ENCODE results near the gene LGALS3BP. TPM values are rescaled to one million over a fixed set of nuclear protein-coding genes. Genes with fewer than 3 reads are reported as not detected.

LGALS3BP gene
- total and polyA plus RNA-seq, 2 of the 13 experiments (the other 11 are each of a cell fraction or from before 2014, with no cell fraction given): 137 to 332 TPM

DNA sequence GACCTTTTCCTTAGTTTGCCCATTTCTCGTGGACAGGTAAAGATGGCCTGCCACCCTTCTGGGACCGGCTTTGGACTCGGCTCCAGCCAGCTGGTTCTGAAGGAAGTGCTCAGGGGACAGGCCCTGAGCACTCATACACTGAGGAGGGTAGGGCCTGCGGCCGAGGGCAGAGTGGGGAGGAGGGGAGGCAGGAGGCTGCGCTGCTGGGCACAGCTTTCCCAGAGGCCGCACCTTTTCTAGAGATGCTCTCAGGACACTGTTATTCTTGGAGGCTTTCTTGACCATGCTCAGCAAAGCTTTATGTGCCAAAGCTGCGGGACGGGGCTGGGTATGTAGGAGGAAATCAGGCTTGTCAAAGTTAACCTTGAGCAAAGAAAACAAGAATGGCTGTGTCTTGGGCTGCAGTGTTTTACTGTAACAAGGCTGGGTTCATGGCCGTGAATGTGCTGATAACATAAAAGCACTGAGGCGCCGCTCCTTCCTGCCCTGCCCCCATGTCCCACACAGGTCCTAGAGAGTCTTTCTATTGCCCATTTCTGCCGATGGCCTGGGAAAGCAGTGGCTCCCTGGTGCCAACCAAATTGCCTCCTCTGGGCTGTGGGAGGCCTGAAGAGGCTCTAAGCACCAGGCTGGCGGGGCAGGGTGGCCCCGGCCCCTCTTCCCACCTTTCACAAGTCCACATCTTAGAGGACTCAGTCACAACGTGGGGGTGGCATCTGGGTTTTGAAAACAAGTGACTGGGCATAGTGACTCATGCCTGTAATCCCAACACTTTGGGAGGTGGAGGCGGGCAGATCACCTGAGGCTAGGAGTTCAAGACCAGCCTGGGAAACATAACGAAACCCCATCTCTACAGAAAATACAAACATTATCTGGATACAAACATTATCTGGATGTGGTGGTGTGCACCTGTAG, 32.2 kb downstream of the LGALS3BP start:
- POLR2A ChIA-PET: interaction anchor here (0.8 to 1.9 kb wide), 4 partner anchors 13 to 64 kb away, joined by 3 to 7 read pairs (median 4); no protein-coding TSS in a partner anchor
- peaks cover 18% of the 10 kb centered on the region for H3K9me3 ChIP-seq (ENCODE audit: low read length)
- ATAC-seq (peak; percentile 67), FAIRE-seq (peak; percentile 54), DNase-seq (ENCODE audit: low spot score) (peak; percentile 68)
- no TSS peak for BruUV-seq (replicated peaks)
- no peak overlapping the region for H3K27ac ChIP-seq (ENCODE audit: extremely low read length, insufficient read depth, low read length)
- H4K20me1 ChIP-seq (ENCODE audit: insufficient read depth, low read length): no peaks in the 10 kb centered on the region
- in situ Hi-C loops (cut with HindIII; ENCODE audit: extremely low pct_ligation_motif_present, low pct_unique_long_range_greater_than_20kb): no loop called here
- H3K4me1 ChIP-seq (ENCODE audit: insufficient read depth, low read length): peaks cover 35% of the 10 kb centered on the region
- WGBS (ENCODE audit: low lambda C conversion rate): 11% methylated on average over 14 of the region's 18 CpGs
- intact Hi-C loops (cut with micrococcal nuclease; ENCODE audit: unreplicated experiment): no loop called here
- H3K36me3 ChIP-seq (replicated peaks in 1 of 2; ENCODE audit: control insufficient read depth in 1 of 2, insufficient read depth in 2 of 2, low read length in 2 of 2): no peaks in the 10 kb centered on the region
- no peak overlapping the region for H2AFZ ChIP-seq (ENCODE audit: low read length)
- no peak overlapping the region; the same call in 1 of the 2 replicates for H3K9ac ChIP-seq (ENCODE audit: insufficient read depth, low read depth, low read length)
- CTCF ChIA-PET (ENCODE audit: low intra/inter-chr PET ratio, low total read pairs): no interaction called here
- H3K79me2 ChIP-seq (ENCODE audit: insufficient read depth, low read length): no peaks in the 10 kb centered on the region
- peak overlapping the region; percentile 60 for H3K4me2 ChIP-seq (ENCODE audit: low read depth, low read length)
- peak overlapping the region in 1 of 3 experiments; percentile 19; a peak in 1 of 6 replicates for H3K4me3 ChIP-seq (replicated peaks in 1 of 3; ENCODE audit: insufficient read depth in 1 of 3, low read depth in 2 of 3, low read length in 3 of 3)
- H3K27me3 ChIP-seq (ENCODE audit: control insufficient read depth in 1 of 2, insufficient read depth in 2 of 2, low read length in 2 of 2): peaks cover 2 to 23% of the 10 kb centered on the region in 2 experiments; a peak in 3 of 5 replicates
- TF ChIP-seq TOE1 (CRISPR knock-in tag; IDR thresholded peaks at IDR 0.05): no peak
- TF ChIP-seq, protein P1, sequence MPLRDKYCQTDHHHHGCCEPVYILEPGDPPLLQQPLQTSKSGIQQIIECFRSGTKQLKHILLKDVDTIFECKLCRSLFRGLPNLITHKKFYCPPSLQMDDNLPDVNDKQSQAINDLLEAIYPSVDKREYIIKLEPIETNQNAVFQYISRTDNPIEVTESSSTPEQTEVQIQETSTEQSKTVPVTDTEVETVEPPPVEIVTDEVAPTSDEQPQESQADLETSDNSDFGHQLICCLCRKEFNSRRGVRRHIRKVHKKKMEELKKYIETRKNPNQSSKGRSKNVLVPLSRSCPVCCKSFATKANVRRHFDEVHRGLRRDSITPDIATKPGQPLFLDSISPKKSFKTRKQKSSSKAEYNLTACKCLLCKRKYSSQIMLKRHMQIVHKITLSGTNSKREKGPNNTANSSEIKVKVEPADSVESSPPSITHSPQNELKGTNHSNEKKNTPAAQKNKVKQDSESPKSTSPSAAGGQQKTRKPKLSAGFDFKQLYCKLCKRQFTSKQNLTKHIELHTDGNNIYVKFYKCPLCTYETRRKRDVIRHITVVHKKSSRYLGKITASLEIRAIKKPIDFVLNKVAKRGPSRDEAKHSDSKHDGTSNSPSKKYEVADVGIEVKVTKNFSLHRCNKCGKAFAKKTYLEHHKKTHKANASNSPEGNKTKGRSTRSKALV (CRISPR knock-in tag; IDR thresholded peaks at IDR 0.05): no peak
- TF ChIP-seq CAMTA2 (CRISPR knock-in tag; IDR thresholded peaks at IDR 0.05; ENCODE audit: borderline replicate concordance): no peak
- no peak for TF ChIP-seq SP140L (CRISPR knock-in tag; IDR thresholded peaks at IDR 0.05; ENCODE audit: borderline replicate concordance)
- no peak for TF ChIP-seq CENPX (CRISPR knock-in tag; IDR thresholded peaks at IDR 0.05)
- TF ChIP-seq, protein P2, sequence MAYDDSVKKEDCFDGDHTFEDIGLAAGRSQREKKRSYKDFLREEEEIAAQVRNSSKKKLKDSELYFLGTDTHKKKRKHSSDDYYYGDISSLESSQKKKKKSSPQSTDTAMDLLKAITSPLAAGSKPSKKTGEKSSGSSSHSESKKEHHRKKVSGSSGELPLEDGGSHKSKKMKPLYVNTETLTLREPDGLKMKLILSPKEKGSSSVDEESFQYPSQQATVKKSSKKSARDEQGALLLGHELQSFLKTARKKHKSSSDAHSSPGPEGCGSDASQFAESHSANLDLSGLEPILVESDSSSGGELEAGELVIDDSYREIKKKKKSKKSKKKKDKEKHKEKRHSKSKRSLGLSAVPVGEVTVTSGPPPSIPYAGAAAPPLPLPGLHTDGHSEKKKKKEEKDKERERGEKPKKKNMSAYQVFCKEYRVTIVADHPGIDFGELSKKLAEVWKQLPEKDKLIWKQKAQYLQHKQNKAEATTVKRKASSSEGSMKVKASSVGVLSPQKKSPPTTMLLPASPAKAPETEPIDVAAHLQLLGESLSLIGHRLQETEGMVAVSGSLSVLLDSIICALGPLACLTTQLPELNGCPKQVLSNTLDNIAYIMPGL (CRISPR knock-in tag; IDR thresholded peaks at IDR 0.05; ENCODE audit: borderline replicate concordance in 1 of 2, low read depth in 1 of 2): no peak
- no peak for TF ChIP-seq ZNF317 (CRISPR knock-in tag; IDR thresholded peaks at IDR 0.05)
- no peak for TF ChIP-seq ZSCAN20 (CRISPR knock-in tag; IDR thresholded peaks at IDR 0.05; ENCODE audit: borderline replicate concordance)
- TF ChIP-seq KLF13 (CRISPR knock-in tag; IDR thresholded peaks at IDR 0.05): no peak
- TF ChIP-seq ZNF839 (CRISPR knock-in tag; IDR thresholded peaks at IDR 0.05; ENCODE audit: borderline replicate concordance): no peak
- no peak for TF ChIP-seq ZNF546 (CRISPR knock-in tag; conservative IDR thresholded peaks at IDR 0.05)
- TF ChIP-seq ZNF10 (CRISPR knock-in tag; IDR thresholded peaks at IDR 0.05; ENCODE audit: borderline replicate concordance, low read depth): no peak
- 0 out of 2 replicates have a peak, but pooled peaks have one; percentile 61 for TF ChIP-seq MAF1 (CRISPR knock-in tag; IDR thresholded peaks at IDR 0.05; ENCODE audit: borderline replicate concordance)
- no peak for TF ChIP-seq NFATC3 (CRISPR knock-in tag; IDR thresholded peaks at IDR 0.05)
- TF ChIP-seq, protein P3, sequence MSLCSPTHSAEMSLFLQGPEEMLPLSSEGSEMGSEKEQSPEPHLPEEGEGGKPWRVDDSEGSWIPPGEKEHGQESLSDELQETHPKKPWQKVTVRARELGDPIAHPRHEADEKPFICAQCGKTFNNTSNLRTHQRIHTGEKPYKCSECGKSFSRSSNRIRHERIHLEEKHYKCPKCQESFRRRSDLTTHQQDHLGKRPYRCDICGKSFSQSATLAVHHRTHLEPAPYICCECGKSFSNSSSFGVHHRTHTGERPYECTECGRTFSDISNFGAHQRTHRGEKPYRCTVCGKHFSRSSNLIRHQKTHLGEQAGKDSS (CRISPR knock-in tag; IDR thresholded peaks at IDR 0.05; ENCODE audit: borderline replicate concordance, low read depth): no peak
- TF ChIP-seq, protein P4, sequence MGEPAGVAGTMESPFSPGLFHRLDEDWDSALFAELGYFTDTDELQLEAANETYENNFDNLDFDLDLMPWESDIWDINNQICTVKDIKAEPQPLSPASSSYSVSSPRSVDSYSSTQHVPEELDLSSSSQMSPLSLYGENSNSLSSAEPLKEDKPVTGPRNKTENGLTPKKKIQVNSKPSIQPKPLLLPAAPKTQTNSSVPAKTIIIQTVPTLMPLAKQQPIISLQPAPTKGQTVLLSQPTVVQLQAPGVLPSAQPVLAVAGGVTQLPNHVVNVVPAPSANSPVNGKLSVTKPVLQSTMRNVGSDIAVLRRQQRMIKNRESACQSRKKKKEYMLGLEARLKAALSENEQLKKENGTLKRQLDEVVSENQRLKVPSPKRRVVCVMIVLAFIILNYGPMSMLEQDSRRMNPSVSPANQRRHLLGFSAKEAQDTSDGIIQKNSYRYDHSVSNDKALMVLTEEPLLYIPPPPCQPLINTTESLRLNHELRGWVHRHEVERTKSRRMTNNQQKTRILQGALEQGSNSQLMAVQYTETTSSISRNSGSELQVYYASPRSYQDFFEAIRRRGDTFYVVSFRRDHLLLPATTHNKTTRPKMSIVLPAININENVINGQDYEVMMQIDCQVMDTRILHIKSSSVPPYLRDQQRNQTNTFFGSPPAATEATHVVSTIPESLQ (CRISPR knock-in tag; conservative IDR thresholded peaks at IDR 0.05): no peak

All from HepG2 (cell line).